ENCODE results near the gene TMEM181. TPM values are rescaled to one million over a fixed set of nuclear protein-coding genes. Genes with fewer than 3 reads are reported as not detected.

TMEM181 gene
- total RNA-seq, 1 experiment from 2014 or later: 18.7 TPM

- POLR2A ChIA-PET (ENCODE audit: unreplicated experiment): no interaction called here
Measured at GRCh38 chr6:158574800-158575199, 14.9 kb downstream of the TMEM181 start.

GRCh38 chr6:158575550-158575949 is 15.7 kb downstream of the TMEM181 start:
- peaks cover 72% of the 10 kb centered on the region for H3K79me2 ChIP-seq (ENCODE audit: low read depth)
- peaks cover 9% of the 10 kb centered on the region; the same call in 1 of the 2 replicates for H4K20me1 ChIP-seq (ENCODE audit: insufficient read depth)
- H3K36me3 ChIP-seq (ENCODE audit: low read depth): peaks cover 27% of the 10 kb centered on the region; the same call in 1 of the 2 replicates
- H3K9me2 ChIP-seq (ENCODE audit: insufficient read depth): no peaks in the 10 kb centered on the region
- intact Hi-C loops (cut with micrococcal nuclease; ENCODE audit: unreplicated experiment): no loop called here
- BruUV-seq (replicated peaks): no TSS peak
- ChIA-PET CTCF (no interaction called here), POLR2A (ENCODE audit: unreplicated experiment) (no interaction called here)
- H3K27me3 ChIP-seq (ENCODE audit: insufficient read depth, low read depth): no peaks in the 10 kb centered on the region
- H3K9me3 ChIP-seq (ENCODE audit: insufficient read depth, low read depth): no peaks in the 10 kb centered on the region
- no peak overlapping the region for H3K4me2 ChIP-seq
- H2AFZ ChIP-seq: no peak overlapping the region
- DNase-seq: no peak
- no peak overlapping the region for H3K27ac ChIP-seq
- peaks cover 25% of the 10 kb centered on the region for H3K4me1 ChIP-seq (replicated peaks; ENCODE audit: insufficient read depth)
- TF ChIP-seq CTCF (conservative IDR thresholded peaks at IDR 0.05): no peak
- no peak for TF ChIP-seq EZH2 (IDR thresholded peaks at IDR 0.05; ENCODE audit: low read depth)
- H3K4me3 ChIP-seq: no peak overlapping the region
- H3F3A ChIP-seq (ENCODE audit: insufficient read depth, low read depth): peaks cover 19% of the 10 kb centered on the region

More at GRCh38 chr6:158574800-158575199, 14.9 kb downstream of the TMEM181 start:
- no peak overlapping the region for H3K27ac ChIP-seq
- H3K4me2 ChIP-seq: no peak overlapping the region
- DNase-seq: no peak
- H3K36me3 ChIP-seq (ENCODE audit: low read depth): peaks cover 27% of the 10 kb centered on the region; the same call in 1 of the 2 replicates
- H3K4me1 ChIP-seq (replicated peaks; ENCODE audit: insufficient read depth): peaks cover 28% of the 10 kb centered on the region
- no peak overlapping the region for H2AFZ ChIP-seq
- CTCF ChIA-PET: no interaction called here
- no TSS peak for BruUV-seq (replicated peaks)
- intact Hi-C loops (cut with micrococcal nuclease; ENCODE audit: unreplicated experiment): no loop called here
- no peaks in the 10 kb centered on the region for H3K9me2 ChIP-seq (ENCODE audit: insufficient read depth)
- TF ChIP-seq EZH2 (IDR thresholded peaks at IDR 0.05; ENCODE audit: low read depth) (no peak), CTCF (conservative IDR thresholded peaks at IDR 0.05) (no peak)
- H3K4me3 ChIP-seq: no peak overlapping the region
- H3K9me3 ChIP-seq (ENCODE audit: insufficient read depth, low read depth): no peaks in the 10 kb centered on the region
- H3K79me2 ChIP-seq (ENCODE audit: low read depth): peaks cover 74% of the 10 kb centered on the region
- H3F3A ChIP-seq (ENCODE audit: insufficient read depth, low read depth): peaks cover 19% of the 10 kb centered on the region
- no peaks in the 10 kb centered on the region for H3K27me3 ChIP-seq (ENCODE audit: insufficient read depth, low read depth)
- H4K20me1 ChIP-seq (ENCODE audit: insufficient read depth): peaks cover 9% of the 10 kb centered on the region; the same call in 1 of the 2 replicates

- H3K79me2 ChIP-seq (ENCODE audit: low read depth): peaks cover 7% of the 10 kb centered on the region; the same call in 1 of the 2 replicates
- no peak overlapping the region for H3K4me3 ChIP-seq
- H3K9me2 ChIP-seq (ENCODE audit: insufficient read depth): no peaks in the 10 kb centered on the region
- no TSS peak for BruUV-seq (replicated peaks)
- peaks cover 7% of the 10 kb centered on the region; the same call in 1 of the 2 replicates for H3F3A ChIP-seq (ENCODE audit: insufficient read depth, low read depth)
- no peaks in the 10 kb centered on the region for H3K4me1 ChIP-seq (replicated peaks; ENCODE audit: insufficient read depth)
- H4K20me1 ChIP-seq (ENCODE audit: insufficient read depth): no peaks in the 10 kb centered on the region
- ChIA-PET POLR2A (ENCODE audit: unreplicated experiment) (no interaction called here), CTCF (no interaction called here)
- intact Hi-C loops (cut with micrococcal nuclease; ENCODE audit: unreplicated experiment): no loop called here
- DNase-seq: no peak
- no peak overlapping the region for H3K4me2 ChIP-seq
- H2AFZ ChIP-seq: no peak overlapping the region
- TF ChIP-seq CTCF (conservative IDR thresholded peaks at IDR 0.05) (no peak), EZH2 (IDR thresholded peaks at IDR 0.05; ENCODE audit: low read depth) (no peak)
- H3K36me3 ChIP-seq (ENCODE audit: low read depth): peaks cover 19% of the 10 kb centered on the region
- no peak overlapping the region for H3K27ac ChIP-seq
- H3K9me3 ChIP-seq (ENCODE audit: insufficient read depth, low read depth): no peaks in the 10 kb centered on the region
- H3K27me3 ChIP-seq (ENCODE audit: insufficient read depth, low read depth): no peaks in the 10 kb centered on the region
Measured at GRCh38 chr6:158584236-158584651, 24.4 kb downstream of the TMEM181 start.

All from PC-9 (cell line).